Spleen (tissue), 7 donors: ENCODE data around the gene RAPH1.

Experiments used
- POLR2A ChIP-seq, 3 donors: fragments of 450-650 bp; IDR thresholded peaks; one replicate each; pipeline ENCODE4 v1.5.1; 2017; ENCODE audit warnings: antibody characterized with exemption in 3 of 3, mild to moderate bottlenecking in 1 of 3
- POLR2AphosphoS5 ChIP-seq, 3 donors: sonication (generic); formaldehyde crosslinking; IDR thresholded peaks; one replicate each; pipeline ENCODE4 v1.5.1; 2017; ENCODE audit warnings: antibody characterized with exemption in 3 of 3
- TF ChIP-seq, protein P1 (sequence below), 11 experiments: fragments of 200-600 bp in 7 of 11; fragments of 450-650 bp in 4 of 11; sonication (generic) in 4 of 11; IDR thresholded peaks in 8 of 11; conservative IDR thresholded peaks in 3 of 11; 1 replicate in 7 of 11; 2 replicates in 4 of 11; pipeline versions ENCODE4 v1.4.0 to v1.8.0; 2016 to 2021; ENCODE audit warnings: antibody characterized with exemption in 11 of 11, inconsistent platforms in 4 of 11, mild to moderate bottlenecking in 1 of 11
- donor health status: DM: no; HTN: no; CAD: no; lungs with moderate emphysema.
- donor health status: DM: no; HTN: no; CAD: no.
- donor health status: DM: no; HTN: no; CAD: no.

DNA sequence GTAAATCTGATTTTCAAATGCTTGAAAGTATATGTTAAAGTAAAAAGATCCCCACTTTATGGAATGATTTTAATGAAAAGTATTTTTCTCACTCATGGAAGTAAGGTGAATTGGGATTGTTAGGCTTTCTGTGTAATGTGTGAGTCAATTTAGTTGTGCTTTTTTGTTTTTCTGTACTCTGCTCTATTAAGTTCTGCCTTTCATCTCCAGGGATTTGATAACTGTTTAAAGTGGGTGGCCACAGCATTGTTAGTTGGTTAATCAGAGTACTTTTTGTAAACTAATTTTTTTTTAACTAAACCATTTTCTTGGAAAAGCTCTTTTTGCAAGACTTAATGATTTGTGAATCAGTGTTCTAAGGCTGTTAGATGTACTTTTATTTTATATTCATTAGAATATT, 130.1 kb downstream of the RAPH1 start:
- TF ChIP-seq POLR2A (IDR thresholded peaks at IDR 0.05) (no peak), POLR2AphosphoS5 (IDR thresholded peaks at IDR 0.05) (no peak)
- TF ChIP-seq, protein P1, sequence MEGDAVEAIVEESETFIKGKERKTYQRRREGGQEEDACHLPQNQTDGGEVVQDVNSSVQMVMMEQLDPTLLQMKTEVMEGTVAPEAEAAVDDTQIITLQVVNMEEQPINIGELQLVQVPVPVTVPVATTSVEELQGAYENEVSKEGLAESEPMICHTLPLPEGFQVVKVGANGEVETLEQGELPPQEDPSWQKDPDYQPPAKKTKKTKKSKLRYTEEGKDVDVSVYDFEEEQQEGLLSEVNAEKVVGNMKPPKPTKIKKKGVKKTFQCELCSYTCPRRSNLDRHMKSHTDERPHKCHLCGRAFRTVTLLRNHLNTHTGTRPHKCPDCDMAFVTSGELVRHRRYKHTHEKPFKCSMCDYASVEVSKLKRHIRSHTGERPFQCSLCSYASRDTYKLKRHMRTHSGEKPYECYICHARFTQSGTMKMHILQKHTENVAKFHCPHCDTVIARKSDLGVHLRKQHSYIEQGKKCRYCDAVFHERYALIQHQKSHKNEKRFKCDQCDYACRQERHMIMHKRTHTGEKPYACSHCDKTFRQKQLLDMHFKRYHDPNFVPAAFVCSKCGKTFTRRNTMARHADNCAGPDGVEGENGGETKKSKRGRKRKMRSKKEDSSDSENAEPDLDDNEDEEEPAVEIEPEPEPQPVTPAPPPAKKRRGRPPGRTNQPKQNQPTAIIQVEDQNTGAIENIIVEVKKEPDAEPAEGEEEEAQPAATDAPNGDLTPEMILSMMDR (IDR thresholded peaks at IDR 0.05 in 8 of 11, conservative IDR thresholded peaks at IDR 0.05 in 3 of 11) = no peak
